Measurements from ENCODE around the gene CHMP6. TPM values are rescaled to one million over a fixed set of nuclear protein-coding genes. Genes with fewer than 3 reads are reported as not detected.

The CHMP6 gene
- total RNA-seq, 1 donor = 19.4 TPM

GRCh38 chr17:80962356-80963329 is 29.0 kb upstream of the CHMP6 start:
- TF ChIP-seq CTCF (IDR thresholded peaks at IDR 0.05; ENCODE audit: insufficient read depth, low read depth, low read length) = no peak
- no peak overlapping the region for H3K4me3 ChIP-seq (ENCODE audit: low read depth, low read length)
- DNase-seq (ENCODE audit: low read depth) = no peak

- H3K4me3 ChIP-seq (ENCODE audit: low read depth, low read length) = no peak overlapping the region
- DNase-seq (ENCODE audit: low read depth) = no peak
- TF ChIP-seq CTCF (IDR thresholded peaks at IDR 0.05; ENCODE audit: insufficient read depth, low read depth, low read length) = no peak
These were observed 27.7 kb upstream of the CHMP6 start for GRCh38 chr17:80963812-80964543.

- TF ChIP-seq CTCF (IDR thresholded peaks at IDR 0.05; ENCODE audit: insufficient read depth, low read depth, low read length) = no peak
- no peak overlapping the region for H3K4me3 ChIP-seq (ENCODE audit: low read depth, low read length)
- DNase-seq (ENCODE audit: low read depth) = no peak
These were observed 27.1 kb upstream of the CHMP6 start for GRCh38 chr17:80964544-80964856.

GRCh38 chr17:80964859-80965580 is 26.6 kb upstream of the CHMP6 start:
- DNase-seq (ENCODE audit: low read depth) = no peak
- H3K4me3 ChIP-seq (ENCODE audit: low read depth, low read length) = no peak overlapping the region
- TF ChIP-seq CTCF (IDR thresholded peaks at IDR 0.05; ENCODE audit: insufficient read depth, low read depth, low read length) = no peak

- no peak for DNase-seq (ENCODE audit: low read depth)
- no peak overlapping the region for H3K4me3 ChIP-seq (ENCODE audit: low read depth, low read length)
- no peak for TF ChIP-seq CTCF (IDR thresholded peaks at IDR 0.05; ENCODE audit: insufficient read depth, low read depth, low read length)
These were observed 26.0 kb upstream of the CHMP6 start for GRCh38 chr17:80965606-80966005.

DNA sequence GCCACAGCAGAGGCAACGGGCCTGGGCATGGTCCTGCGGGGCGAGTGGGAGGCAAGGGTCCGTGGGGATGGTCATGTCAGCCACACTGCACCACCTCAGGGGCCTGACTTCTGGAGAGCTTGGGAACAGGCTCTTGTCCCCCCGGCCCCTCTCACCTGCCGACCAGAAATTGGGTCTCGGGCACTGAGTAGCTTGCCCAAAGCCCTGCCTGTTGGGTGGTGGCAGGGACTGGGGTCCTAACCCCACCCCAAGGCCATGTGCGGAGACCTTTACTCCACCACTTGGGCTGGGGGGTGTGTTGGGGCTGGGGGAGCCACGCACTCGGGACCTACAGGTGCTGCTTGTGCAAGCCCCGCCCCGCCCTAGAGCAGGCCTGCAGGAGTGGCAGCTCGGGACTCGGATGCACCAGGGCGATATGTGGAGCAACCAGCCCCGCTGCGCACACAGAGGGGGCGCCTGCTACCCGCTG is 24.2 kb upstream of the CHMP6 start:
- H3K4me3 ChIP-seq (ENCODE audit: low read depth, low read length) = no peak overlapping the region
- no peak for TF ChIP-seq CTCF (IDR thresholded peaks at IDR 0.05; ENCODE audit: insufficient read depth, low read depth, low read length)
- DNase-seq (ENCODE audit: low read depth) = no peak

All from fibroblast of villous mesenchyme (primary cell).